Activated CD8-positive, alpha-beta memory T cell treated with anti-CD3 and anti-CD28 coated beads for 36 hours (primary cell): ENCODE data around the gene IL26. TPM values are rescaled to one million over a fixed set of nuclear protein-coding genes. Genes with fewer than 3 reads are reported as not detected.

Experiments
- CTCF ChIA-PET: fragments of 350-600 bp; sonication (Branson Sonifier 250); formaldehyde crosslinking; loops from one replicate; lab custom pipeline; 2021; ENCODE audit warnings: antibody characterized with exemption; lab: Charles Lee
- POLR2A ChIA-PET: fragments of 350-600 bp; sonication (Branson Sonifier 250); formaldehyde crosslinking; loops from one replicate; lab custom pipeline; 2021; ENCODE audit warnings: antibody characterized with exemption; lab: Charles Lee
- total RNA-seq, 2 experiments: library from RNA; stranded (reverse); gene quantifications; one replicate each; pipeline ENCODE4 v1.2.3, GENCODE V29; 2021

IL26 gene, protein sequence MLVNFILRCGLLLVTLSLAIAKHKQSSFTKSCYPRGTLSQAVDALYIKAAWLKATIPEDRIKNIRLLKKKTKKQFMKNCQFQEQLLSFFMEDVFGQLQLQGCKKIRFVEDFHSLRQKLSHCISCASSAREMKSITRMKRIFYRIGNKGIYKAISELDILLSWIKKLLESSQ
- 1 to 10 TPM in 1 of 2 experiments, under 1 TPM in 1; 0.50 to 1.2 TPM for total RNA-seq

DNA sequence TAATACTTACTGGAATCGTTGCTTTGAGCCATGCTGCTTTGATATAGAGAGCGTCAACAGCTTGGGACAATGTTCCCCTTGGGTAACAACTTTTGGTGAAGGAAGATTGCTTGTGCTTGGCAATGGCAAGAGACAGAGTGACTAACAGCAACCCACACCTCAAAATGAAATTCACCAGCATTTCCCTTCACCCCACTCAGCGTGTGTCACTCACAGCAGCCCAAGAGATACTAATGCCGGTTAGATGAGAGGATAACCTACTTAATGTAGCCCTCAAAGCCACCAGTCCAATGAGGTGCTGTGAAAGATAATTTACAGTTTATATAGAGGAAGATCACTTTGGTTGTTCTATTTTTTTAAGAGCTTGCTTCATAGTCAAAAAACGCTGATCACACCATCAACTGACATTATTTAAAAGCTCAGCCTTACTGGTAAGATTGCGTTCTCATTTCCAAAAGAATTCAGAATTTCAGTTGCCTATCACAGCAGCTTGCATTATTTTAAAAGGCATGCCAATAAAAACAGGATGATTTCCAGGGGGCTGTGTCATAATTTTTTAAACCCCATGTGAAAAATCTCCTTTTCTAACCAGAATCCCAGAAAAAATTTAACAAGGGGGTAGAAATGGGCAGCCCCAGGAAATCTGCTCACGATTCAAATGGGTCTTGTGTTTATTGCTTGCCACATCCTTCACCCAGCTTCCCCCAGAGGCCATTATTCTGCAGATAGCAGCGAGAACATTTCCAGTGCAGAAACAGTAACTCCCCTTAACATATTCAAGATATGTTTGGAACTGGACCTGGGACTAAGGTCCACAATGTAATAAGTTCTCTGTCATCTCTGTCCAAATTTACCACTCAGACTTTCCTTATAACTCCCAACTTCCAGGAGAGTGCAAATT lies at the start of gene IL26:
Gene IL26, minus strand, starts transcription at position 235 of the 901 bp plus-strand sequence. Its CDS starts 54 bp downstream, at position 181.
- ChIA-PET POLR2A (no interaction called here), CTCF (interaction anchor here (1.7 to 1.9 kb wide), 2 partner anchors 90 to 185 kb away, joined by 5 to 6 read pairs; no protein-coding TSS in a partner anchor)

DNA sequence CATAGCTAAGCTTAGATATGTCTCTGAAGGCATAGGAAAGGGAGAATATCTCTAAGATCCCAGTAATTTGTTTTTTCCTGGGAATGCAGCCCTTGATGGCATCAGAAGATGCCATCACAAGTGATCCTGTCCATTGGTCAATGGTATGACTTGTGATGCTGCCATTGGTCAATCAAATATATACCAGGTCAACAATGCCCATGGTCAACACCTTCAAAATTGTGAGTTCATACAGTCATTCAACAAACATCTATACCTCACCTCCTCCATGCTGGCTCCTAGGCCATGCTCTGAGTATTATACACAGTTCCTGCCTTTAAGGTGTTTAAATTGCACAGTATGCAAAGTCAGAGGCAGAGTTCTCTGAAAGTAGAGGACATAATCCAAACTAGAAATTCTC lies 47.1 kb upstream of the IL26 start:
- ChIA-PET CTCF (interaction anchor here (0.7 to 1.6 kb wide), 2 partner anchors 37 to 354 kb away, joined by 3 read pairs; no protein-coding TSS in a partner anchor), POLR2A (no interaction called here)

DNA sequence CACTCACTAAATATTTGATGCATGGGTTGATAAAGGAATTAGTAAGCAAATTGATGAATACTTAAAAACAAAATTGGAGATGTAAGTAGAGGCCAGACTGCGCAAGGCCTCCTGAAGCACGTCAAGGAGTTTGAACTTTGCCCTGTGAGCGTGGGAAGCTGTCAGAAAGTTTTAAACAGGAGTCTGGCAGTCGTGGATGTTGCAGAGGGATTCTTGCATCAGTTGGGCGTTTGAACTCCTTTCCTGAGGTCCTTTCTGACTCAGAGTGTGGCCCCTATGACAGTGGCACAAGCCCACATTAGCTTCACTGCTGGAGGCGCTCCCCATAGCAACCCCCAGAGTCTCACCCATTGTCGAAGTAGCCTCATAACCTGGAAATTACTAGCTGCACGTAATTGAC lies 45.7 kb upstream of the IL26 start:
- ChIA-PET CTCF (interaction anchor here (0.7 kb wide), 1 partner anchor 22 kb away, joined by 3 read pairs; no protein-coding TSS in a partner anchor), POLR2A (no interaction called here)

DNA sequence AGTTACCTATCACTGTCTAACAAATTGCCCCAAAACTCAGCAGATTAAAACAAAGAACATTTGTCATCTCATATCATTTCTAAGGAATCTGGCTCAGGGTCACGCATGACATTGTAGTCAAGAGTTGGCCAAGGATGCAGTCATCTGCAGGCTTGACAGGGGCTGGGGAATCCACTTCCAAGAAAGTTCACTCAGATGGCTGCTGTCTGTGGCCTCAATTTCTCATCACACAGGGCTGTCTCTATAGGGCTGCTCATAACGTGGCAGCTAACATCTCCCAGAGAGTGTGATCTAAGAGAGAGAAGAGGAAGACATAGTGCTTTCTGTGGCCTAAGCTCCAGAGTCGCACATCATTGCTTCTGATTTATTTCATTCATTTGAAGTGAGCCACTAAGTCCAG lies 44.7 kb upstream of the IL26 start:
- CTCF ChIA-PET: no interaction called here

DNA sequence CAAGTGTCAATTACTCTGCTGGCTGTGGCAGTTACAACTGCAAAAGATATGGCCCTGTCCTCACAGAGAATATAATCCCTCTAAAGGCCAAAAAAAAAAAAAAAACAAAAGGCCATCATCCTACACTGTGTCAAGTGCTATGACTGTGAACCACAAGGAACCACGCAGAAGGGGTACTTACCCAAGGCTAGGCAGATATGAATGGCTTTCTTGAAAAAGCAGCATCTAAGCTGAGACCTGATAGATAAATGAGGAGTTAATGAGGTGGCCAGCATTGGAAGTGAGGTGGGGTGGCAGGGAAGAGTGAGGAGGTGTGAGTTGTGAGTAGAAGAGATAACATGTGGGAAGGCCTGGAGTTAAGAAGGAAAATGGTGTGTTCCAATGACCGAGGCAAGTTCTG lies 44.2 kb upstream of the IL26 start:
- CTCF ChIA-PET: no interaction called here
- POLR2A ChIA-PET: interaction anchor here (0.7 kb wide), 1 partner anchor 21 kb away, joined by 5 read pairs; no protein-coding TSS in a partner anchor

More for the DNA sequence above, 44.7 kb upstream of the IL26 start:
- POLR2A ChIA-PET: interaction anchor here (0.7 kb wide), 1 partner anchor 21 kb away, joined by 5 read pairs; no protein-coding TSS in a partner anchor

DNA sequence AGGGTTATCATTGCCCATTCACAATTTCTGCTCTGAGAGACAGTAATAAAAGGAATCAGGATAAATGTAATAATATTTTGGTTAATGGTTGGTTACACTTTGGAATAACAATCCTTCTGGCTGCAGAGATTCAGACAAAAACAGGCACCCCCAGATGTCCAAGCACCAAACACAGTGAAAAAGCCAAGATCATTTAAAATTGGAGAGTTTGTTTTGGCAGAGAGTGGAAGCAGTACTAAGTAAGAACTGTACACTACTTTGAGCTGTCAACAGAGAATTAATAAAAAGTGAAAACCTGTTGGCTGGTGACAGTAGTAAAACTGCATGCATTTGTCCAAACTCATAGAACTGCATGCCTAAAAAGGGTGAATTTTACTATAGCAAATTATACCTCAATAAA lies 43.4 kb upstream of the IL26 start:
- CTCF ChIA-PET: no interaction called here

DNA sequence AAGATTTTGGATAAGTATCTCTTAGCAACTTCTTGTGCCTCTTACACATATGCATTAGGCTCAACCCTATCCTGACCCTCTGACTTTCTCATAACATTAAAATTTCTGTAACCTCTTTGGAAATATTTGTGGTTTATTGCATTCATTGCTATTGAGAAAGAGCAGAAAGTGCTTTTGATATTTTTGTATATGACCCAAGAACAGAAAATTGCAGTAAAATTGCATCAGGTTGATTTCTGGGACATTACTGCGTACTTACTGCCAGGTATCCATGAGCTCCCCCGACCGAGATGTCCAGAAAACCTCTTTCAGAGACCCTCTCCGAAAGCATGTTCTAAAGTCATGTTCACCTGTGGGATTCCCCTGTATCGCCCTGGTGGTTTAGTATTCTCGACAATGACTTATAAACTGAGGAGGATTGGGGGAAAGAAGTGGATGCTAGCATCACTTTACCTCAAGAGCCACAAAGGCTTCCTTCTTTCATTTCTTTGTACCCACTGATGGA lies 42.3 kb upstream of the IL26 start:
- CTCF ChIA-PET: no interaction called here
- POLR2A ChIA-PET: no interaction called here

More for the DNA sequence above, 43.4 kb upstream of the IL26 start:
- POLR2A ChIA-PET: no interaction called here

DNA sequence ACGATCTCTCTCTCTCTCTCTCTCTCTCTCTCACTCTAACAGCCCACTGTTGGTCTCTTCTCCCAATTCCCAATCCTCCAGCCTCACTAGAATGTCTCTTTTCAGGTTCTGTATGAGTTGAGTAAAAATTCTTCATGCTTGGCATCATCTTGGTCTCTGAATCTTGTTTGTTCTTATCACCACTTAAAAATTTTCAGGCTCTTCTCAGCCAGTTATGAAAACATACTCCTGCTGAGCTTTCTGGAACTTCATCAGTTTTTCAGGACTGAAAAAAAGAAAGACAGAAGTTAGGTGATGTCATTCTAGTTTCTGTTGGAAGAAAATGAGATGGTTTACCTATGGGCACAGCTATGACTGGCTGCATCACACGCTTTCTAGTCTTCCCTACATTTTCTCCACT lies 39.2 kb upstream of the IL26 start:
- ChIA-PET POLR2A (interaction anchor here (0.6 kb wide), 1 partner anchor 37 kb away, joined by 6 read pairs; no protein-coding TSS in a partner anchor), CTCF (no interaction called here)

DNA sequence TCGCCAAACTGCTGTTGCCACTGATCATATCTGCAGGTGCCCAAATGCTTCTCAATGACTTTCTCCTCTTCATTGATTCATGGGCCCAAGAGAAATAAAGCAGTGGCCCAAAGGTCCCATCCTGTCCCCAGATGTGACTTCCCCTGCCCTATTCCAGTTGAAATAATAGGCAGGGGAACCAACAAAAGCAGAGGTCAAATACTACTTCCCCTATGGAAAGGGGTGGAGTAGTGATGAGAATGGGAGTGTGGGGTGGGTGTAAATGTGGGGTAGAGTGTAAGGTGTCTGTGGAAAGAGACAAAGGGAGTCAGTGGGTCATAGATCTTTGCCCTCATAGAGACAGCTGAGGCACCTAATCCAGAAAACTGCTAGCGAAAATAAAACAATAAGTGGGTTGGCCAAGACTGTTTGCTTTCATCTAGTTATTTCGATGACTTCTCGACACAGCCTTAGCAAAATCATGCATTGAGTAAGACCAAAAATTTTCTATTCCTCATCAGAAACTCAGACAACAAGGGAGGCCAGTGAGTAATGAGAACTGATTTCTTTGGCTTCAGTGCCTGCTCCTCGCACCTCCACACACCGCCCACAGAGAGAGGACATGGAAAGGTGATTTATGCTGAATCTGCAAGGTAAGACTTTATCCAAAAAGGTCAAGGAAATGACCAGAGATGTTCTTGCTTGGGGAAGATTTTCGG lies 38.7 kb upstream of the IL26 start:
- POLR2A ChIA-PET: interaction anchor here (0.6 kb wide), 1 partner anchor 36 kb away, joined by 6 read pairs; no protein-coding TSS in a partner anchor

DNA sequence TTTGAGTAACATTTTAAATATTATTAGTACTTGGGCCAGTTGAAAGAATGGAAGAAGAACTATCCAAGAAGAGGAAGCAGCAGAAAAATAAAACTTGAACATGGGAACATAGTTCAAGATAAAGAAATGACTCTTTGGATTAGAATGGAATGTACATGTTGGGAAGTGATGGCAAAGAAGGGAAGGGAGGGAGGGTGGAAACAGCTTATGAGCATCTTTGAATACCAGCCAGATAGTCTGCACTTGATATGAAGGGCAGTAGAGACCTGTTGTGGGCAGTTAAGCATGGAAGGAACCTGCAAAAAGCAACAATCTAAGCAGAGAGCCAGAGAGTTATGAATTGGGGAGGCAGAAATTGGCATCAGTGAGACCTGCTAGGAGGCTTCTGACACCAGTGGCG lies 37.8 kb upstream of the IL26 start:
- ChIA-PET CTCF (no interaction called here), POLR2A (no interaction called here)

More for the DNA sequence above, 38.7 kb upstream of the IL26 start:
- CTCF ChIA-PET: no interaction called here

DNA sequence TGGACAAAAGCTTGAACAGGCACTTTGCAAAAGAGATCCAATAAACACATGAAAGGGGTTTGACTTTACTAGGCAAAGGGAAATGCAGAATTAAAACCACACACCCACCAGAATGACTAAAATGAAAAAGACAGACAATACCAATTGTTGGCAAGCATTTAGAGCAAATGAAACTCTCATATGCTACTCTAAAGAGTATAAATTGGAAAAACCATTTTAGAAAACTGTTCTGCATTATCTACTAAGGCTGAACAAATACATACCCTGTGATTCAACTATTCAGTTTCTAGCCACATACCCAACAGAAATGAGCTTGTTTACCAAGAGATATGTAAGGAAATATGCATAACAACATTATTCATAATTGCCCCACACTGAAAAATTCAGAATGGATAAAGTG lies 36.3 kb upstream of the IL26 start:
- ChIA-PET POLR2A (interaction anchor here (0.6 kb wide), 1 partner anchor 160 kb away, joined by 3 read pairs; no protein-coding TSS in a partner anchor), CTCF (interaction anchor here (1.2 kb wide), 1 partner anchor 39 kb away, joined by 3 read pairs; no protein-coding TSS in a partner anchor)

DNA sequence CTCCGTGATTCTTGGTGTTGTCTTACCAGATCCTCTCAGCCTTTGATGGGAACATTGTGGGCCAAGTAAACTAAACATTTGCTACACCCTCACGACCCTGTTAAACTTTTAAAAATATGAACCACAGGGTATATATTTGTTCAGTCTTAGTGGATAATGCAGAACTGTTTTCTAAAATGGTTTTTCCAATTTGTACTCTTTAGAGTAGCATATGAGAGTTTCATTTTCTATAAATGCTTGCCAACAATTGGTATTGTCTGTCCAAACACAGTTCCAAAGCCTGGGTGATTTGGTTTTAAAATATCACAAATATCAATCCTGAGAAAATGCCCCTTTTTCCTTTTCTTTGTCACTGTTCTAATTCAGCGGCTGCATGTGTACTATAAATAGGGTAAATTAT lies 34.5 kb upstream of the IL26 start:
- ChIA-PET CTCF (no interaction called here), POLR2A (no interaction called here)

DNA sequence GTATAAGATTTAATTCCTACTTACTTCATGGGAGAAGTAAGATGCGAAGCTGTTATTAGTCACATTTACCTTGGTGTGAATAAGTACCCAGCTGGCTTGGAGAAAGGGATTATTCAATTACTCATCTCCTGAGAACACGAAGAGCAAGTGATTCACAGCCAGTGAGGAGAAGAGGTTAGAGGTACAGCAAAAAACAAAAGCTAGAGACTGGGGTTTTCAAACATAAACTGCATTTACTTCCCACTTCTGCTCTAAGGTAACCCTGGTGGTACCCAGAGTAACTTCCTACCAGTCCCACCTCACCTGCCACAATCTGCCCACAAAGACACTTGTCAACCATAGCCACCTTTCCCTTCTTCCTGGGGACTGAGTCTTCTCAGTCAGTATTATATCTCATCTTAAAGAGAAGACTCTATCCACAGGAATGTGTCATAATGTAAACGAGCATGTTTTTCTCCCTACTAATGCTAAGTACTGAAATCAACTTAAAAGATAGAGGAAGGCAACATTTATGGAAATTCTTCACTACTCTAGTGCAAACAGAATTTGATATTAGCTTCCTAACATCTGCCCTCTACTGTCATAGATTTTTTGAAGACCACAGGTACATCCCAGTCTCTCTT lies 33.8 kb upstream of the IL26 start:
- CTCF ChIA-PET: no interaction called here

DNA sequence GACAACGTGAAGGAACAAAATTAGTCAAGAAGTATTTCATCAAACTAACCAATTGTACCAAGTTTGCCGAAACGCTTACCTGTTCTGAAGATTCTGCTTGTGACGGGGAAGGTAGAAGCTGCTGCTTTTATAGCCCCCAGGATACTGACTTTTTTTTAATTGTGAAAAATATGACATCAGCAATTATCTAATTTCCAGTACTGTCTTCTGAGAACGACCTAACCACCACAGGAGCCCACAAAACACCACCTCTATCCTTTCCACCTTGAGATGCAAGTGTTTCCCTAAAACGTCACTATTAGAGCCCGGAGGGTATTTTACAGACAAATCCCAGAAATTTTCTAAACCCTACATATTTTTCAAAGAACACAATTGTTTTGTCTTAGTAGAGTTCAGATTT lies 27.9 kb upstream of the IL26 start, which contains the start of gene IL22:
Gene IL22, minus strand, starts transcription at position 101 of the 400 bp plus-strand sequence. CDS start 156 bp downstream, outside the sequence.
- ChIA-PET CTCF (interaction anchor here (0.6 kb wide), 1 partner anchor 9 kb away, joined by 3 read pairs; no protein-coding TSS in a partner anchor), POLR2A (interaction anchor here (0.7 kb wide), 1 partner anchor 284 kb away, joined by 3 read pairs; no protein-coding TSS in a partner anchor)

More for the DNA sequence above, 33.8 kb upstream of the IL26 start:
- POLR2A ChIA-PET: interaction anchor here (0.7 kb wide), 1 partner anchor 18 kb away, joined by 5 read pairs; no protein-coding TSS in a partner anchor

DNA sequence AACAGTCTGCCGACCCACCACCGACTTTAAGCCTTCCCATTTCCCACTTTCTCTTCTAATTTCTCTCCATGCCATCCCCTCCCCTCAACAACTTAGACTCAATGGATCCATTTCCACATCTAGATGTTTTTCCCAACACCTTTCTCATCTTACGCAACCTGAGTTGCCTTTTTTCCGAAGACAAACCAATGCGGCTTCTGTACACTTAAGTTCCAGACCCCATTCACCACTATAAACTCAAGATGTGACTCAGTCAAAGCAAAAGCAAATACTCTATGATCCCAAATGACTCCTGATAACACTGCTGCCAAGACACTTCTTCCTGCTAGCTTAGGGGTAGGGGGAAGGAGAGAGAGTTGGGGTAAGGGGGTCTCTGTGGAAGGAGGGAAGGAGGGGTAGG lies 26.5 kb upstream of the IL26 start:
- ChIA-PET POLR2A (no interaction called here), CTCF (no interaction called here)

DNA sequence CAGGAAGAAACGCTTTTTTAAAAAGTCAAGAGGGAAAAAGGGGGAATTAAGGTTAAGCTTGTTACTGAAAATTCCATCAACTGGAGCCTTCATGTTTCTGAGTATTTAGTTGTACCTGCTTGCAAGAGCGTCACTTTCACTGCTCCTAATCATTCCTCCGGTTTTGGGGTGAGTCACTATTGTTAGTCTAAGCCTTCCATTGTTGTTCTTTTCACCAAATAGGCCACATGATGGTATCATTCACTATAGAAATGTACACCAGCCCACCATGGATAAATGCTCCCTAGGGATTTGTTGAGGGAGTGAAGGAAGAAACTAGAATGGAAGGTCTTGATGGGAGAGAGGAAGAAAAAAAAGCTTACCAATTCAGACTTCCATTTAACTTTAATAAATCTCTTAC lies 24.8 kb upstream of the IL26 start:
- POLR2A ChIA-PET: no interaction called here
- CTCF ChIA-PET: no interaction called here

DNA sequence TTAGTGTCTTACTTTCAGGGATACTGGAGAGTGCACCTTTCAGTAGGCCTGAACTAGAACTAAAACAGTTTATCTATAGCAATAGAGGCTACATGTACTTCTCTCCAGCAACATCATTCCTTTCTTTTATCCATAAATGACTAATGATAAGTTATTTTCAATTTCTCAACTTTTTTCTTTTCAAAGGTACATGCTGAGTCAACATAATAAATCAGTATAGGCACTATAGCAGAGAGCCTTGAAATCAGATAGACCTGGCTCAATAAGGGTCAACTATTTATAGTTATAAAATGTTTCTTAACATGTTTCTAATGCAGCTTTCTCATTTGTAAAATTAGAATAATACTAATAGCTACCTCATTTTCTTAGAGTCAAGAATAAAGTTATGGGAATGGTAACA lies 22.2 kb upstream of the IL26 start:
- POLR2A ChIA-PET: no interaction called here

DNA sequence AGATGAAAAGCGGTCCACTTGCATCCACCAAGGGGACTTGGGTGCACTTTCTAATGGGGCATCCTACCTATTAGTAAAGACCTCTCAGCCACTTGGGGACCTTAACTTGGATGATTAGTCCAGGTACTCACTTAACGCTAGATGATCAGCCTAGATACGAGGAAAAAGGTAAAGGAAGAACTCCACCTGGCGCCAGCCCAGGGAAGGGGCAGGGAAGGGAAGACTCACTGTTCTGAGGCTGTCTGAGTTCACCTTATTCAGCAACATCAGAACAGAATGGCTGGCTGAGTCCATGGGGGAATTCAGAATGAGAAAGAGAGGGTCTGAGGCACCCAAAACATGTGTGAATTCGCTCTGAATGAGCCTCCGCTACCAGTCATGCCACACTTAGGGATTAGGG lies 20.7 kb upstream of the IL26 start:
- POLR2A ChIA-PET: no interaction called here
- CTCF ChIA-PET: no interaction called here

More for the DNA sequence above, 22.2 kb upstream of the IL26 start:
- CTCF ChIA-PET: interaction anchor here (1.5 to 2.1 kb wide), 2 partner anchors 15 to 25 kb away, joined by 3 to 7 read pairs; no protein-coding TSS in a partner anchor
